ENCODE measurements around the gene CHPF. TPM values are rescaled to one million over a fixed set of nuclear protein-coding genes. Genes with fewer than 3 reads are reported as not detected.

CHPF gene
- total RNA-seq, 4 donors from 2014 or later, result 21.0 to 50.5 (median 37.2) TPM

DNA sequence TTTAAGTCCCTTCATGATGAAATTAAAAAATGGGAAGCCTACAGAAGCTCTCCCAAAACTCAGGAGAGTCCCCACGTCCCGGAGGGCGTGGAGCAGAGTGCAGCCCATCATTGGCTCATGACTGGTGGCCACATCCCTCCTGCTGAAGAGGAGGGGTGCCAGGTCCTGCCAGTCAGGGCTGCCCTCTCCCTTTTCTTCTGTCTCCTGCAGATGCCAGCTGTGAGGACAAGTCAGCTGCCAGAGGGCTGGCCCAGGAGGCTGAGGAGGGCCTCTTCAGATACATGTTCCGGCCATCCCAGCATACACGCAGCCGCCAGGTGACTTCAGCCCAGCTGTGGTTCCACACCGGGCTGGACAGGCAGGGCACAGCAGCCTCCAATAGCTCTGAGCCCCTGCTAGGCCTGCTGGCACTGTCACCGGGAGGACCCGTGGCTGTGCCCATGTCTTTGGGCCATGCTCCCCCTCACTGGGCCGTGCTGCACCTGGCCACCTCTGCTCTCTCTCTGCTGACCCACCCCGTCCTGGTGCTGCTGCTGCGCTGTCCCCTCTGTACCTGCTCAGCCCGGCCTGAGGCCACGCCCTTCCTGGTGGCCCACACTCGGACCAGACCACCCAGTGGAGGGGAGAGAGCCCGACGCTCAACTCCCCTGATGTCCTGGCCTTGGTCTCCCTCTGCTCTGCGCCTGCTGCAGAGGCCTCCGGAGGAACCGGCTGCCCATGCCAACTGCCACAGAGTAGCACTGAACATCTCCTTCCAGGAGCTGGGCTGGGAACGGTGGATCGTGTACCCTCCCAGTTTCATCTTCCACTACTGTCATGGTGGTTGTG is 31.1 kb upstream of the CHPF start:
- Histone ChIP-seq H3K4me1 (peaks cover 11% of the 10 kb centered on the region in 2 donors), H3K9me3 (no peaks in the 10 kb centered on the region), H3K27me3 (no peaks in the 10 kb centered on the region), H3K4me3 (no peak overlapping the region), H3K36me3 (no peaks in the 10 kb centered on the region), H3K27ac (no peak overlapping the region)
- TF ChIP-seq, protein P1, sequence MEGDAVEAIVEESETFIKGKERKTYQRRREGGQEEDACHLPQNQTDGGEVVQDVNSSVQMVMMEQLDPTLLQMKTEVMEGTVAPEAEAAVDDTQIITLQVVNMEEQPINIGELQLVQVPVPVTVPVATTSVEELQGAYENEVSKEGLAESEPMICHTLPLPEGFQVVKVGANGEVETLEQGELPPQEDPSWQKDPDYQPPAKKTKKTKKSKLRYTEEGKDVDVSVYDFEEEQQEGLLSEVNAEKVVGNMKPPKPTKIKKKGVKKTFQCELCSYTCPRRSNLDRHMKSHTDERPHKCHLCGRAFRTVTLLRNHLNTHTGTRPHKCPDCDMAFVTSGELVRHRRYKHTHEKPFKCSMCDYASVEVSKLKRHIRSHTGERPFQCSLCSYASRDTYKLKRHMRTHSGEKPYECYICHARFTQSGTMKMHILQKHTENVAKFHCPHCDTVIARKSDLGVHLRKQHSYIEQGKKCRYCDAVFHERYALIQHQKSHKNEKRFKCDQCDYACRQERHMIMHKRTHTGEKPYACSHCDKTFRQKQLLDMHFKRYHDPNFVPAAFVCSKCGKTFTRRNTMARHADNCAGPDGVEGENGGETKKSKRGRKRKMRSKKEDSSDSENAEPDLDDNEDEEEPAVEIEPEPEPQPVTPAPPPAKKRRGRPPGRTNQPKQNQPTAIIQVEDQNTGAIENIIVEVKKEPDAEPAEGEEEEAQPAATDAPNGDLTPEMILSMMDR (IDR thresholded peaks at IDR 0.05 in 4 of 5, conservative IDR thresholded peaks at IDR 0.05 in 1 of 5), result no peak
- no peak for TF ChIP-seq POLR2A (IDR thresholded peaks at IDR 0.05)
- ATAC-seq, result no peak
- DNase-seq, result peak in 1 of 2 donors; percentile 33
- intact Hi-C loops (cut with DNase I; ENCODE audit: low total_unique reads), result no loop called here
- in situ Hi-C loops (cut with MboI; ENCODE audit: low sequenced_read_pairs in 4 of 4), result no loop called here

DNA sequence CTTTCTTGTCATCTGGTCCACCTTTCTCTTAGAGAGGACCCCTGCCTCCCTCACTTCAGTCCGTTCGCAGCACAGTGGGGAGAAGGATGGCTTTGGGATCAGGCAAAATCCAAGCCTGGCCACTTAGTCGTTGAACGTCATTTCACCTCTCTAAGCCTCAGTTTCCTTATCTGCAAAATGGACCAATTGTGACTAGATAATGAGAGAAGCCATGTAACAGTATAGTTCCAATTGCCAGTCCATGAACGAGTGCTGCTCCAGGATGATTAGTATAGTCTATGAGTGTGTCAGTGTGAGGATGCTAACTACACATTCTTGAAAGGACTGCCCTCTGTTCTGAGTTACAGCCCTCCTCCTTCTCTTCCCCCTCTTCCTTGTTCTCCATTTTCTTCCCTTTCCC is 29.6 kb upstream of the CHPF start:
- TF ChIP-seq, protein P1 (IDR thresholded peaks at IDR 0.05 in 4 of 5, conservative IDR thresholded peaks at IDR 0.05 in 1 of 5), result no peak
- no peak for TF ChIP-seq POLR2A (IDR thresholded peaks at IDR 0.05)
- no peak overlapping the region for H3K27ac ChIP-seq
- H3K36me3 ChIP-seq, result no peaks in the 10 kb centered on the region
- no peak for DNase-seq
- no peak for ATAC-seq
- H3K27me3 ChIP-seq, result no peaks in the 10 kb centered on the region
- H3K4me1 ChIP-seq, result peaks cover 11 to 14% of the 10 kb centered on the region in 2 donors
- no peaks in the 10 kb centered on the region for H3K9me3 ChIP-seq
- H3K4me3 ChIP-seq, result no peak overlapping the region
- in situ Hi-C loops (cut with MboI; ENCODE audit: low sequenced_read_pairs in 4 of 4) (no loop called here), intact Hi-C loops (cut with DNase I; ENCODE audit: low total_unique reads) (no loop called here)

DNA sequence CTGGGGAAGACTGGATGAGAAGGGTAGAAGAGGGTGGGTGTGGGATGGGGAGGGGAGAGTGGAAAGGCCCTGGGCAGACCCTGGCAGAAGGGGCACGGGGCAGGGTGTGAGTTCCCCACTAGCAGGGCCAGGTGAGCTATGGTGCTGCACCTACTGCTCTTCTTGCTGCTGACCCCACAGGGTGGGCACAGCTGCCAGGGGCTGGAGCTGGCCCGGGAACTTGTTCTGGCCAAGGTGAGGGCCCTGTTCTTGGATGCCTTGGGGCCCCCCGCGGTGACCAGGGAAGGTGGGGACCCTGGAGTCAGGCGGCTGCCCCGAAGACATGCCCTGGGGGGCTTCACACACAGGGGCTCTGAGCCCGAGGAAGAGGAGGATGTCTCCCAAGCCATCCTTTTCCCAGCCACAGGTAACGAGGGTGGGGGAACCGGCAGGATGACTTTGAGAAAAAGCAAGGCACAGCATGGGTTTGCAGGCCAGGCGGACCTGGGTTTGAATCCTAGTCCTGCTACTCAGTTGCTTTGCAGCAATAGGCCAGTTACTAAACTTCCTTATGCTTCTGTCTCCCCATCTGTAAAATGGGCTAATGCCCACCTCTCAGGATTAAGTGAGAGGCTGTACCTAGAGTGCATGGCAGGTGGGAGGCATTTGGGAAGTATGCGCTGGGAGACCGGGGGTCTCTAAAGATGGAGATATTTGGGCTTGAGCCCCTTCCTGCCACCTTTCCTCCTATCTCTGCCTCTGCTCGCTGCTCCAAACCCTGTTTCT is 28.8 kb upstream of the CHPF start, which contains the start of gene INHA:
INHA (plus strand) TSS at position 74 of the 765 bp plus-strand sequence; CDS start at position 139, 65 bp downstream.
- intact Hi-C loops (cut with DNase I; ENCODE audit: low total_unique reads), result no loop called here
- DNase-seq (no peak), ATAC-seq (no peak)
- Histone ChIP-seq H3K9me3 (no peaks in the 10 kb centered on the region), H3K27ac (peak within 1 kb of the TSS; percentile 79 to 90 (median 86)), H3K4me3 (peak within 1 kb of the TSS; percentile 56 to 73 (median 63)), H3K27me3 (no peaks in the 10 kb centered on the region), H3K4me1 (peaks cover 11 to 14% of the 10 kb centered on the region in 2 donors), H3K36me3 (peaks cover 0 to 3% of the 10 kb centered on the region in 2 donors)
- in situ Hi-C loops (cut with MboI; ENCODE audit: low sequenced_read_pairs in 4 of 4), result no loop called here
- TF ChIP-seq, protein P1 (IDR thresholded peaks at IDR 0.05 in 4 of 5, conservative IDR thresholded peaks at IDR 0.05 in 1 of 5), result no peak
- no peak for TF ChIP-seq POLR2A (IDR thresholded peaks at IDR 0.05)

DNA sequence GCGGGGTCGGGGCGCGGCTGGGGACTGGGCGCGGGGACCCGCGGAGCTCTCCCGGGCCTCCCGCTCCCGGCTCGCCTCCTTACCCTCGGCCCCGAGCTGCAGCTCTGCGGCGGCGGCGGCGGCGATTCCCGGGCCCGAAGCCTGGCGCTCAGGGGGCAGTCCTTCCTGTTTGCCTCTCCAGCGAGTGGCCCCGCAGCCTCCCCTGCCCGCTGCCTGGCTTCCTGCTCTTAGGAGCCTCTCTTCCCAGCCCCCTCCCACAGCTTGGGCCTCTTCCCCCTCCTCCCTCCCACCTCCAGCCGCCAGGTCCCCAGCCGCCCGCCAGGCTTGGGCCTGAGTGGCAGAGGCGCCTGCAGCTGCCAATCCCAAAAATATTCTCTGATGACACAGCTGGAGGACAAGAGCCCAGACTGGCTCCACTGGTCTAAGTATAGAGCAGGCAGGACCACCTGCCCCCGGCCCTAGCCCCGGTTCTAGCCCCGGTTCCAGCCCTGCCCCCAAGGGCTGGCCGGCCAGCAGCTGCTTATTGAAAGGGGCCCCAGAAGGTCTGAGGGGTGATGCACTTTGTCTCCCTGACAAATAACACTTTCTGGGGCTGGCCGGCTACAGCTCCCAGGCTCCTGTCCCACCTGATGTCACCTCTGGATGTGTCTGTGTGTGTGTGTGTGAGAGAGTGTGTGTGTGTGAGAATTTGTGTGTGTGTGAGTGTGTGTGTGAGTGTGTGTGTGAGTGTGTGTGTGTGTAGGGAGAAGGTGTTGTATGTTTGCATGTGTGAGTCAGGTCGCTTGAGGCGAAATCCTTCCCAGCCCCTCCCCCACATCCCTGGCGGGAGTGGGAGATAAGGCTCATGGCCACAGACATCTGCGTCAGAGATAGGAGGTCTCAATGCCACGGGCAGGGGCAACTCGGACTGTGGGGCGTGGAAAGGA is 28.0 kb upstream of the CHPF start, which contains the start of gene OBSL1:
OBSL1 (minus strand) TSS at position 229 of the 926 bp plus-strand sequence. CDS start 307 bp downstream, outside the sequence.
- intact Hi-C loops (cut with DNase I; ENCODE audit: low total_unique reads), result loop anchor here (1.0 to 2.0 kb wide), 3 partner anchors 27 to 71 kb away; partner anchors contain the start of gene CHPF
- DNase-seq (peak; percentile 69 to 89), ATAC-seq (peak; percentile 80)
- Histone ChIP-seq H3K27me3 (no peaks in the 10 kb centered on the region), H3K9me3 (no peaks in the 10 kb centered on the region), H3K36me3 (peaks cover 0 to 8% of the 10 kb centered on the region in 2 donors), H3K4me1 (peaks cover 11 to 14% of the 10 kb centered on the region in 2 donors), H3K4me3 (peak within 1 kb of the TSS; percentile 56 to 73 (median 63)), H3K27ac (peak within 1 kb of the TSS; percentile 79 to 90 (median 86))
- in situ Hi-C loops (cut with MboI; ENCODE audit: low sequenced_read_pairs in 4 of 4), result no loop called here
- TF ChIP-seq POLR2A (IDR thresholded peaks at IDR 0.05), result peak; percentile 24 to 70
- TF ChIP-seq, protein P1 (IDR thresholded peaks at IDR 0.05 in 4 of 5, conservative IDR thresholded peaks at IDR 0.05 in 1 of 5), result no peak

All from gastrocnemius medialis (tissue), 4 donors.